DND-41 (cell line): ENCODE results near the gene MSI2.

Source experiments
- ATAC-seq: fragments of 200-7000 bp; cut with Tn5 transposase; 3 replicates; pipeline ENCODE4 v1.9.1; 2021; ENCODE audit warnings: low read depth; ENCODE audit not compliant: insufficient read depth
- DNase-seq: peaks from one replicate; pipeline ENCODE4 v3.0.0-alpha.2; 2020
- H2AFZ ChIP-seq: 2 replicates; pipeline ENCODE4 v1.6.0; 2012; ENCODE audit warnings: low read depth, low read length
- H3K27ac ChIP-seq: 2 replicates; pipeline ENCODE4 v1.5.1; 2012; ENCODE audit warnings: low read length, inconsistent platforms
- H3K27me3 ChIP-seq: fragments of 200-600 bp; sonication (generic); 2 replicates; pipeline ENCODE4 v1.6.0; 2012; ENCODE audit warnings: low read length, mild to moderate bottlenecking, inconsistent platforms; ENCODE audit not compliant: insufficient read depth, poor library complexity
- H3K36me3 ChIP-seq: 2 replicates; pipeline ENCODE4 v1.5.1; 2012; ENCODE audit warnings: low read length, inconsistent platforms; ENCODE audit not compliant: insufficient read depth
- H3K4me1 ChIP-seq: 2 replicates; pipeline ENCODE4 v1.5.1; 2012; ENCODE audit warnings: mild to moderate bottlenecking, low read length; ENCODE audit not compliant: insufficient read depth
- H3K4me2 ChIP-seq: 2 replicates; pipeline ENCODE4 v1.6.0; 2012; ENCODE audit warnings: mild to moderate bottlenecking, moderate library complexity, low read length, inconsistent platforms; ENCODE audit not compliant: insufficient read depth
- H3K4me3 ChIP-seq, 2 experiments: fragments of 200-600 bp in 1 of 2; shearing (Covaris generic) in 1 of 2; 2 replicates each; pipeline ENCODE4 v1.5.1; 2012 to 2016; ENCODE audit warnings: inconsistent platforms in 2 of 2, low read length in 2 of 2, mild to moderate bottlenecking in 2 of 2, low read depth in 1 of 2, moderate library complexity in 1 of 2
- H3K79me2 ChIP-seq: 2 replicates; pipeline ENCODE4 v1.6.0; 2012; ENCODE audit warnings: low read length, inconsistent platforms; ENCODE audit not compliant: insufficient read depth
- H3K9ac ChIP-seq: 2 replicates; pipeline ENCODE4 v1.6.0; 2012; ENCODE audit warnings: low read depth, mild to moderate bottlenecking, inconsistent platforms, low read length, moderate library complexity
- H3K9me3 ChIP-seq: 2 replicates; pipeline ENCODE4 v1.5.1; 2012; ENCODE audit warnings: low read length, moderate library complexity, mild to moderate bottlenecking, inconsistent platforms; ENCODE audit not compliant: insufficient read depth, severe bottlenecking
- H4K20me1 ChIP-seq: 2 replicates; pipeline ENCODE4 v1.6.0; 2012; ENCODE audit warnings: low read length; ENCODE audit not compliant: insufficient read depth
- EZH2 ChIP-seq: IDR thresholded peaks from 3 replicates; pipeline ENCODE4 v1.6.1; 2012; ENCODE audit warnings: borderline replicate concordance, low read depth, mild to moderate bottlenecking, moderate library complexity, low read length, inconsistent platforms; ENCODE audit not compliant: severe bottlenecking
- TF ChIP-seq, protein P1 (sequence below): IDR thresholded peaks from 2 replicates; pipeline ENCODE4 v1.5.1; 2012; ENCODE audit warnings: borderline replicate concordance, low read length, moderate library complexity, mild to moderate bottlenecking; ENCODE audit not compliant: poor library complexity, severe bottlenecking; ENCODE audit errors: extremely low read depth

Gene MSI2

DNA sequence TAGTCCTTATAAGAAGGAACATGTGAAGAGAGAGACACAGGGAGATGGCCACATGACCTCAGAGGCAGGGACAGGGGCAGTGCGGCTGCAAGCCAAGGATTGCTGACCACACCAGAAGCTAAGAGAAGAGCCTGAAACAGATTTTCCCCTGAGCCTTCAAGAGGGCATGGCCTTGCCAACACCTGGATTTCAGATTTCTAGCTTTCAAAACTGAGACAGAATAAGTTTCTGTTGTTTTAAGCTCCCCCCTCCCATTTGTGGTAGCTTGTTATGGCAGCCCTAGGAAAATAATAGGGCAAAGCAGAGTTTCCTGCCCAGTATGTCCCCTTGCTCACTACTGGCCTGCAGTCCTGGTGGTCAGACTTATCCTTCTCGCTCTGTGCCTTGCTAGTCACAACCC lies 284.3 kb downstream of the MSI2 start:
- DNase-seq (no peak), ATAC-seq (no peak)
- Histone ChIP-seq H3K9ac (0 out of 2 replicates have a peak overlapping the region, but pooled peaks have one; percentile 10), H2AFZ (no peak overlapping the region), H3K27ac (peak overlapping the region; percentile 98), H3K4me2 (no peak overlapping the region), H3K27me3 (no peaks in the 10 kb centered on the region), H3K4me1 (peaks cover 100% of the 10 kb centered on the region), H3K36me3 (peaks cover 66% of the 10 kb centered on the region), H4K20me1 (no peaks in the 10 kb centered on the region), H3K4me3 (no peak overlapping the region), H3K9me3 (no peaks in the 10 kb centered on the region), H3K79me2 (peaks cover 96% of the 10 kb centered on the region)
- TF ChIP-seq EZH2 = no peak
- TF ChIP-seq, protein P1, sequence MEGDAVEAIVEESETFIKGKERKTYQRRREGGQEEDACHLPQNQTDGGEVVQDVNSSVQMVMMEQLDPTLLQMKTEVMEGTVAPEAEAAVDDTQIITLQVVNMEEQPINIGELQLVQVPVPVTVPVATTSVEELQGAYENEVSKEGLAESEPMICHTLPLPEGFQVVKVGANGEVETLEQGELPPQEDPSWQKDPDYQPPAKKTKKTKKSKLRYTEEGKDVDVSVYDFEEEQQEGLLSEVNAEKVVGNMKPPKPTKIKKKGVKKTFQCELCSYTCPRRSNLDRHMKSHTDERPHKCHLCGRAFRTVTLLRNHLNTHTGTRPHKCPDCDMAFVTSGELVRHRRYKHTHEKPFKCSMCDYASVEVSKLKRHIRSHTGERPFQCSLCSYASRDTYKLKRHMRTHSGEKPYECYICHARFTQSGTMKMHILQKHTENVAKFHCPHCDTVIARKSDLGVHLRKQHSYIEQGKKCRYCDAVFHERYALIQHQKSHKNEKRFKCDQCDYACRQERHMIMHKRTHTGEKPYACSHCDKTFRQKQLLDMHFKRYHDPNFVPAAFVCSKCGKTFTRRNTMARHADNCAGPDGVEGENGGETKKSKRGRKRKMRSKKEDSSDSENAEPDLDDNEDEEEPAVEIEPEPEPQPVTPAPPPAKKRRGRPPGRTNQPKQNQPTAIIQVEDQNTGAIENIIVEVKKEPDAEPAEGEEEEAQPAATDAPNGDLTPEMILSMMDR = no peak

DNA sequence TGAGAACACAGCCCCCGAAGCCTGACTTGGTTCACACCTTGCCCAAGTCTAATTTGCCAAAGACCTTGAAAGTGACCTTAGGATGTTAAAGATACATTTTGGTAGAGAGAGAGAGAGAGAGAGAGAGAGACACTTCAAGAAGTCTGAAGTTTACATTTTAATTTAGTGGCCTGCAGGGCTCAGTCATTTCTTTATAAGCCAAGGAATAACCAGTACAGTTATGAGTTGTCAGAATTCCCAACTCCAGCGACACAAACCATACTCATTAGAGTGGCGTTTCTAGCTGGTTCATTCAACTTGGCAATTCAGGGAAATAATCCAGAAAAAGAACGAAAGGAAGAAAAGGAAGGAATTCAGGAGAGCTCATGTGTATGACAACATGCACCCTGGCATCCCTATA lies 284.7 kb downstream of the MSI2 start:
- Histone ChIP-seq H3K36me3 (peaks cover 70% of the 10 kb centered on the region), H3K9ac (0 out of 2 replicates have a peak overlapping the region, but pooled peaks have one; percentile 10), H2AFZ (no peak overlapping the region), H3K4me1 (peaks cover 100% of the 10 kb centered on the region), H3K79me2 (peaks cover 96% of the 10 kb centered on the region), H3K4me2 (no peak overlapping the region), H4K20me1 (no peaks in the 10 kb centered on the region), H3K27me3 (no peaks in the 10 kb centered on the region), H3K9me3 (no peaks in the 10 kb centered on the region), H3K4me3 (no peak overlapping the region), H3K27ac (peak overlapping the region; percentile 98)
- ATAC-seq (no peak), DNase-seq (no peak)
- TF ChIP-seq, protein P1 = no peak
- TF ChIP-seq EZH2 = no peak

DNA sequence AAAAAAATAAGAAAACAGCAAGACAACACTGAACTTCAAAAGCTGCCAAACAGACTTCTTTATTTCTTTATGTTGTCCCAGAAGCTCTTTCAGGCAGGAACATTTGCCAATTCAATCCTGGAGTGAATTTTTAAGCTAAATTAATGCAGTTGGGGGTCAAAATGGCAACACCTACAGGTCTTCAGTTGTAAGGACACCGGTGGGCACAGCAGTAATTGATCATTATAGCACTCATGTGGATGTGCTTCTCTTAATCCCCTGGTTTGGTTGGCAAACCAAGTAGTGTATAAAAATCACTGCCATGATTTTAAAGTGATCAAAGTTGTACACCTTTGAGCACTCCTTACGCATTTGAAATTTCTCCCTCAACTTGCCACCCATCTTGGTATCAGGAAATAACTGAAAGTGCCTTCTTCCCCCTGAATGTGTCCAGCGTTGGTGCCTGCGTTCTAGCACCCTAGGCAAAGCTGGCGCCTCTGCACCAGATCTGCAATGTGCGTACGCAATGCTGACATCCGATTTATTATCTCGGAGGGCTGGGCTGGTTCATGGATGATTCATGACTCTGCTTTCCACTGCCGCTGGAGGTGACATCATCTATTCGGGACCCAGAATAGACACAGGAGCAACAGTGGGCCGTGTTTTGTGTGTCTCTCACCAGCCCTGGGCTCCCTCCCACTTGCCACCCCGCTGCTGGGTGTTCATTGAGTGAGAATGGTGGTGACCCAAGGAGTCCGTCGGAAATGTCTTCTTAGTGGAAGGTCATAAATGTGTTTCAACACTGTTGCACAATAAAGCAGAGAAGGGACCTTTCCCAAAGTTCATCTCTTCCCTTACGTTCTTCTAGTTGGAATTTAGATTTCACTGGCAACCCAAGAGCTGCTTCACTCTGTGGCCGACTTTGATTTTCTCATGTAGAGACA lies 285.4 kb downstream of the MSI2 start:
- Histone ChIP-seq H3K36me3 (peaks cover 75% of the 10 kb centered on the region), H2AFZ (no peak overlapping the region), H3K4me2 (no peak overlapping the region; the same call in 1 of the 2 replicates), H3K27me3 (no peaks in the 10 kb centered on the region), H3K79me2 (peaks cover 96% of the 10 kb centered on the region), H3K4me1 (peaks cover 100% of the 10 kb centered on the region), H3K27ac (peak overlapping the region; percentile 98), H4K20me1 (no peaks in the 10 kb centered on the region), H3K4me3 (no peak overlapping the region), H3K9me3 (no peaks in the 10 kb centered on the region), H3K9ac (no peak overlapping the region)
- TF ChIP-seq EZH2 = no peak
- TF ChIP-seq, protein P1 = no peak
- DNase-seq = no peak
- no peak for ATAC-seq
